ENCODE results near the gene MED12L. TPM values are rescaled to one million over a fixed set of nuclear protein-coding genes. Genes with fewer than 3 reads are reported as not detected.
A peak's percentile ranks its signal among the peaks of the same experiment; 100 is the strongest.

MED12L gene
- total RNA-seq, 1 experiment from 2014 or later, result 6.4 TPM

DNA sequence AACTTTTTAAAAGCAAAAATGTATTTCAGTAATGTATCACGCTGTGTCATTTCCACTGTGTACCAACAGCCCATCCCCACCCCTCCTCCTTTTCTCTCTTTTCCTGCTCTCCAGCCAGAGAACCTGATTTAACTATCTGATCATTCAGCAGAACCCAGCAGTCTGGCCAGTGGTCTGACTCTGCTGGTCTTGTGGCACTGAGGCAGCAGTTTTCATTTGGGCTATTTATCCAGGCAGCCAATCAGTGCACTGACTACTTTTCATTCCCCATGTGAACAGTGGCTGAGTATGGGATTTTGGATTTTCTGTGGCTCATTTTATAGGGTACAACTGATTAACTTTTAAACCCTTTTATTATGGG is 61.2 kb downstream of the MED12L start:
- BruUV-seq (replicated peaks), result no TSS peak
- intact Hi-C loops (cut with micrococcal nuclease), result loop anchor here (1.0 to 5.0 kb wide), 6 partner anchors 138 to 618 kb away; no protein-coding TSS in a partner anchor
- DNase-seq (ENCODE audit: low read depth, low spot score) (no peak), ATAC-seq (no peak; the same call in 1 of the 2 replicates)
- Histone ChIP-seq H3K79me2 (ENCODE audit: insufficient read depth, low read length) (no peaks in the 10 kb centered on the region), H3K27ac (ENCODE audit: low read depth, low read length) (no peak overlapping the region), H3K9ac (ENCODE audit: low read length) (no peak overlapping the region), H2AFZ (ENCODE audit: low read depth, low read length, poor library complexity, severe bottlenecking) (peak overlapping the region; percentile 87), H3K4me2 (ENCODE audit: low read length) (peak overlapping the region; percentile 45), H3K36me3 (ENCODE audit: control insufficient read depth in 1 of 2, insufficient read depth in 2 of 2, low read length in 2 of 2) (no peaks in the 10 kb centered on the region), H3K27me3 (ENCODE audit: insufficient read depth, low read length) (no peaks in the 10 kb centered on the region), H3K4me3 (replicated peaks in 1 of 2; ENCODE audit: low read depth in 1 of 2, low read length in 2 of 2) (no peak overlapping the region), H3K9me2 (ENCODE audit: insufficient read depth) (no peaks in the 10 kb centered on the region), H3K9me3 (ENCODE audit: control insufficient read depth in 1 of 2, insufficient read depth in 1 of 2, low read depth in 1 of 2, low read length in 2 of 2) (no peaks in the 10 kb centered on the region), H3K4me1 (ENCODE audit: control insufficient read depth in 1 of 2, insufficient read depth in 2 of 2, low read length in 2 of 2) (peaks cover 6 to 11% of the 10 kb centered on the region in 2 experiments; a peak in 2 of 4 replicates), H4K20me1 (ENCODE audit: insufficient read depth) (no peaks in the 10 kb centered on the region)
- TF ChIP-seq JUND (IDR thresholded peaks at IDR 0.05) (no peak), SRF (IDR thresholded peaks at IDR 0.05; ENCODE audit: low read depth) (no peak), ZNF274 (IDR thresholded peaks at IDR 0.05; ENCODE audit: low read depth, low read length) (no peak), FOSL1 (IDR thresholded peaks at IDR 0.05; ENCODE audit: low read depth) (no peak), POLR2A (IDR thresholded peaks at IDR 0.05; ENCODE audit: borderline replicate concordance, extremely low read depth, insufficient read depth, insufficient read length) (no peak), SP1 (IDR thresholded peaks at IDR 0.05; ENCODE audit: low read depth) (no peak)
- TF ChIP-seq, protein P1, sequence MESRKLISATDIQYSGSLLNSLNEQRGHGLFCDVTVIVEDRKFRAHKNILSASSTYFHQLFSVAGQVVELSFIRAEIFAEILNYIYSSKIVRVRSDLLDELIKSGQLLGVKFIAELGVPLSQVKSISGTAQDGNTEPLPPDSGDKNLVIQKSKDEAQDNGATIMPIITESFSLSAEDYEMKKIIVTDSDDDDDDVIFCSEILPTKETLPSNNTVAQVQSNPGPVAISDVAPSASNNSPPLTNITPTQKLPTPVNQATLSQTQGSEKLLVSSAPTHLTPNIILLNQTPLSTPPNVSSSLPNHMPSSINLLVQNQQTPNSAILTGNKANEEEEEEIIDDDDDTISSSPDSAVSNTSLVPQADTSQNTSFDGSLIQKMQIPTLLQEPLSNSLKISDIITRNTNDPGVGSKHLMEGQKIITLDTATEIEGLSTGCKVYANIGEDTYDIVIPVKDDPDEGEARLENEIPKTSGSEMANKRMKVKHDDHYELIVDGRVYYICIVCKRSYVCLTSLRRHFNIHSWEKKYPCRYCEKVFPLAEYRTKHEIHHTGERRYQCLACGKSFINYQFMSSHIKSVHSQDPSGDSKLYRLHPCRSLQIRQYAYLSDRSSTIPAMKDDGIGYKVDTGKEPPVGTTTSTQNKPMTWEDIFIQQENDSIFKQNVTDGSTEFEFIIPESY (IDR thresholded peaks at IDR 0.05; ENCODE audit: extremely low read depth, insufficient replicate concordance, low read length), result no peak
- TF ChIP-seq, protein P2, sequence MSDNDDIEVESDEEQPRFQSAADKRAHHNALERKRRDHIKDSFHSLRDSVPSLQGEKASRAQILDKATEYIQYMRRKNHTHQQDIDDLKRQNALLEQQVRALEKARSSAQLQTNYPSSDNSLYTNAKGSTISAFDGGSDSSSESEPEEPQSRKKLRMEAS (IDR thresholded peaks at IDR 0.05), result no peak
- TF ChIP-seq, protein P3, sequence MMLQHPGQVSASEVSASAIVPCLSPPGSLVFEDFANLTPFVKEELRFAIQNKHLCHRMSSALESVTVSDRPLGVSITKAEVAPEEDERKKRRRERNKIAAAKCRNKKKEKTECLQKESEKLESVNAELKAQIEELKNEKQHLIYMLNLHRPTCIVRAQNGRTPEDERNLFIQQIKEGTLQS (IDR thresholded peaks at IDR 0.05), result no peak
- TF ChIP-seq, protein P4, sequence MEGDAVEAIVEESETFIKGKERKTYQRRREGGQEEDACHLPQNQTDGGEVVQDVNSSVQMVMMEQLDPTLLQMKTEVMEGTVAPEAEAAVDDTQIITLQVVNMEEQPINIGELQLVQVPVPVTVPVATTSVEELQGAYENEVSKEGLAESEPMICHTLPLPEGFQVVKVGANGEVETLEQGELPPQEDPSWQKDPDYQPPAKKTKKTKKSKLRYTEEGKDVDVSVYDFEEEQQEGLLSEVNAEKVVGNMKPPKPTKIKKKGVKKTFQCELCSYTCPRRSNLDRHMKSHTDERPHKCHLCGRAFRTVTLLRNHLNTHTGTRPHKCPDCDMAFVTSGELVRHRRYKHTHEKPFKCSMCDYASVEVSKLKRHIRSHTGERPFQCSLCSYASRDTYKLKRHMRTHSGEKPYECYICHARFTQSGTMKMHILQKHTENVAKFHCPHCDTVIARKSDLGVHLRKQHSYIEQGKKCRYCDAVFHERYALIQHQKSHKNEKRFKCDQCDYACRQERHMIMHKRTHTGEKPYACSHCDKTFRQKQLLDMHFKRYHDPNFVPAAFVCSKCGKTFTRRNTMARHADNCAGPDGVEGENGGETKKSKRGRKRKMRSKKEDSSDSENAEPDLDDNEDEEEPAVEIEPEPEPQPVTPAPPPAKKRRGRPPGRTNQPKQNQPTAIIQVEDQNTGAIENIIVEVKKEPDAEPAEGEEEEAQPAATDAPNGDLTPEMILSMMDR (IDR thresholded peaks at IDR 0.05 in 2 of 3, conservative IDR thresholded peaks at IDR 0.05 in 1 of 3; ENCODE audit: borderline replicate concordance in 1 of 3, insufficient read depth in 1 of 3, low read depth in 2 of 3, low read length in 2 of 3), result no peak
- CTCF ChIA-PET, result interaction anchor here (3.5 kb wide), 1 partner anchor 138 kb away, joined by 12 read pairs; no protein-coding TSS in a partner anchor
- POLR2A ChIA-PET, result no interaction called here
- RAD21 ChIA-PET (ENCODE audit: low non-redundant PET in 1 of 2, low total read pairs in 2 of 2, uncharacterized antibody in 2 of 2, unreplicated experiment in 2 of 2), result interaction anchor here in 1 of 2 experiments (0.7 kb wide), 1 partner anchor 171 kb away, joined by 3 read pairs; no protein-coding TSS in a partner anchor
